ENCODE measurements around the gene ABO. TPM values are rescaled to one million over a fixed set of nuclear protein-coding genes. Genes with fewer than 3 reads are reported as not detected.
"Not testable (repeated sequence)": the region's sequence is repeated elsewhere in the genome, so short reads cannot be mapped to it uniquely, and the experiment has no call there.

ABO gene
- total RNA-seq, 2 donors from 2014 or later = 3.9 to 9.2 TPM

GRCh38 chr9:133304158-133304470, 29.1 kb upstream of the ABO start:
- ATAC-seq = no peak
- H3K4me3 ChIP-seq = no peak overlapping the region
- H3K4me1 ChIP-seq = no peaks in the 10 kb centered on the region
- H3K9me3 ChIP-seq = no peaks in the 10 kb centered on the region
- no peak for DNase-seq
- intact Hi-C loops (cut with DNase I) = no loop called here
- no peaks in the 10 kb centered on the region for H3K27me3 ChIP-seq
- no peak for TF ChIP-seq POLR2A (IDR thresholded peaks at IDR 0.05)
- no peak for TF ChIP-seq CTCF (IDR thresholded peaks at IDR 0.05)
- no peaks in the 10 kb centered on the region for H3K36me3 ChIP-seq (replicated peaks in 1 of 2; ENCODE audit: insufficient read depth in 1 of 2, low read depth in 2 of 2)
- WGBS, 2 donors = 77% methylated on average over 10 to 13 of the region's 13 CpGs
- H3K27ac ChIP-seq = no peak overlapping the region

GRCh38 chr9:133303266-133304157, 28.5 kb upstream of the ABO start:
- H3K9me3 ChIP-seq = no peaks in the 10 kb centered on the region
- WGBS, 2 donors = 53 to 72% methylated on average over 3 to 26 of the region's 26 CpGs

GRCh38 chr9:133301253-133302230, 26.5 kb upstream of the ABO start:
- ATAC-seq (no peak), DNase-seq (no peak)
- no peaks in the 10 kb centered on the region for H3K36me3 ChIP-seq (replicated peaks in 1 of 2; ENCODE audit: insufficient read depth in 1 of 2, low read depth in 2 of 2)
- 68 to 71% methylated on average over 12 to 13 of the region's 13 CpGs for WGBS, 2 donors
- intact Hi-C loops (cut with DNase I) = no loop called here
- no peak overlapping the region for H3K27ac ChIP-seq
- H3K4me3 ChIP-seq = no peak overlapping the region
- H3K9me3 ChIP-seq = no peaks in the 10 kb centered on the region
- no peaks in the 10 kb centered on the region for H3K4me1 ChIP-seq
- no peaks in the 10 kb centered on the region for H3K27me3 ChIP-seq
- TF ChIP-seq POLR2A (IDR thresholded peaks at IDR 0.05) (no peak), CTCF (IDR thresholded peaks at IDR 0.05) (no peak)

More at GRCh38 chr9:133303266-133304157, 28.5 kb upstream of the ABO start:
- no peaks in the 10 kb centered on the region for H3K27me3 ChIP-seq
- H3K36me3 ChIP-seq (replicated peaks in 1 of 2; ENCODE audit: insufficient read depth in 1 of 2, low read depth in 2 of 2) = no peaks in the 10 kb centered on the region
- H3K27ac ChIP-seq = no peak overlapping the region
- intact Hi-C loops (cut with DNase I) = no loop called here
- H3K4me1 ChIP-seq = no peaks in the 10 kb centered on the region
- H3K4me3 ChIP-seq = no peak overlapping the region
- DNase-seq (no peak), ATAC-seq (no peak)
- TF ChIP-seq POLR2A (IDR thresholded peaks at IDR 0.05) = no peak
- no peak for TF ChIP-seq CTCF (IDR thresholded peaks at IDR 0.05)

- 62 to 74% methylated on average over 8 to 13 of the region's 16 CpGs for WGBS, 2 donors
- H3K27me3 ChIP-seq; H3K27ac ChIP-seq; H3K4me3 ChIP-seq; ATAC-seq; intact Hi-C loops (cut with DNase I); H3K4me1 ChIP-seq; DNase-seq; H3K9me3 ChIP-seq; H3K36me3 ChIP-seq (replicated peaks in 1 of 2; ENCODE audit: insufficient read depth in 1 of 2, low read depth in 2 of 2): not testable (repeated sequence)
Observed at GRCh38 chr9:133299996-133300395, 25.0 kb upstream of the ABO start.

- no peaks in the 10 kb centered on the region for H3K36me3 ChIP-seq (replicated peaks in 1 of 2; ENCODE audit: insufficient read depth in 1 of 2, low read depth in 2 of 2)
- no peak for TF ChIP-seq POLR2A (IDR thresholded peaks at IDR 0.05)
- TF ChIP-seq CTCF (IDR thresholded peaks at IDR 0.05) = no peak
- H3K4me3 ChIP-seq = no peak overlapping the region
- no peaks in the 10 kb centered on the region for H3K9me3 ChIP-seq
- no peak for DNase-seq
- H3K27ac ChIP-seq = no peak overlapping the region
- no peaks in the 10 kb centered on the region for H3K4me1 ChIP-seq
- no peaks in the 10 kb centered on the region for H3K27me3 ChIP-seq
- no peak for ATAC-seq
- 43 to 79% methylated on average over 1 of the region's 1 CpG for WGBS, 2 donors
- intact Hi-C loops (cut with DNase I) = no loop called here
Observed at GRCh38 chr9:133294257-133294656, 19.3 kb upstream of the ABO start.
